ENCODE results near the gene STX16.

Gene STX16

GRCh38 chr20:58678806-58679205, 27.7 kb downstream of the STX16 start:
- DNase-seq, result no peak

GRCh38 chr20:58682656-58683531, 31.8 kb downstream of the STX16 start:
- no peak for DNase-seq

DNA sequence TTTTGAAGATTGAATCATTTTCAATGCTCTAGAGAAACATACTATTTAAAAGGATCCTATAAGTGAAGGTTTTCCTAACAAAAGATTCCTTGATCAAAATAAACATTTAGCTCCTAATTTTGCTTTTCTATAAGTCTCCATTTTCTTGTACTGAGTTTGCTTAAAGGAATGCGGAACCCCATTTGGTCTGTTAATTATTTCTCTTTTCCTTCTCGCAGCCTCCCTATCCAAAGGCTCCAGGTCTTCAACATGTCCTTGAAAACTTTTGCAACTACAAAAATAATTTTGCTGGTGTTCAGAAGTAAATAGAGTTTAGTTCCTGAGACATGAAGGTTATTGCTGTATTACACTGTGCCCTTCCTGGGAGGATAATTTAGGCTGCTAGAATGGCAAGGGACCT, 33.2 kb downstream of the STX16 start:
- DNase-seq, result no peak

GRCh38 chr20:58685988-58686387, 34.9 kb downstream of the STX16 start:
- no peak for DNase-seq

GRCh38 chr20:58688414-58688813, 37.3 kb downstream of the STX16 start:
- no peak for DNase-seq

DNA sequence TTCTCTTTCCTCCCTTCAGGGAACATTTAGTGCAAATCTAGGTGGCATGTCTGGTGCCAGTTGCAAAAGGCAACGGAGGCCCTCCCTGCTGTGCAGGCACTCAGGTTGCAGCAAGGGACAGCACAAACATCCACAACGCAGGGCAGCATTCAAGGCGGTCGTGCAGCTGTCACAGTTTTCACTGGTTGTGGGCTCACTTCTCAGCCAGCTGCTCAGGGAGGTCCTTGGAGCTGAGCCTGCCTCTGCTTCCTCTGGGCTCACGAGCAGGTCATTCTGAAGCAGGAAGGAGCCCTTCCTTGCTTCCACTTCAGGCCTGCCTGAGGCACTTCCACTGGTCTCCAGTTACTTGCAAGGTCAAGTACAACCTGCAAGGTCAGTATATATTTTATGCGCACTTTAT, 37.8 kb downstream of the STX16 start:
- no peak for DNase-seq

DNA sequence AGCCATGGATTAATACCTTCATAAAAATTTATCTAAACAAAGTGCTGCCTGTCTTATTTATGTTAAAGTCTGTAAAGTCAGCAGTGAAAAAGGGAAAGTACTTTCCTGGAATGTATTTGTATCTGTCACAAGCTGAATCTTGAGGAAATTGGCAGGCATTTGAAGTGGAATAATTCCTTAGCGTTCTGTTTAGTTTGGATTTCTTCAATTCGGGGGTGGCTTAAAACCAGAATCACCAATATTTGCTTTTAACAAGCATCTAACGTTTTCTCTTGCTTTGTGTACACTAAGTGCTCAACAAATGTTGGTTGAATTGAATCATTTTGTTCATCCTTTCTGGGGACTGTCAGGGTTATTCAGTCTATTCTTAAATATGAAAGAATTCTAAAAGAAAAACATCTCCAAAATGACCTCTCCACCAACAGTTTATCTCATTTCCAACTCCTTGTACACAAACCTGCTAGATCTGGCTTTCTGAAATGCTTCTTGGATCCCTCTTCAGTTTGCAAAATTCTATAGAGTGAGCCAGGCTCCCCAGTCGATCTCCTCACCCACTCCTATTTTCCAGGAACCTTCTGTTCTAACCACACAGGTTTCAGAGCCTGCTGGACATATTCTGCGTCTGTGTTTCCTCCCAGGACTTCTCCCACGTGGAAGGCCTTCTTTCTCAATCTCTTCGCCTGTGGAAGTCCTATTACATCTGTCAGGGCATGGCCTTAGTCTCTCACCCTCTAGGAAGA, 39.5 kb downstream of the STX16 start:
- DNase-seq, result no peak

GRCh38 chr20:58691773-58692578, 40.9 kb downstream of the STX16 start:
- DNase-seq, result no peak

DNA sequence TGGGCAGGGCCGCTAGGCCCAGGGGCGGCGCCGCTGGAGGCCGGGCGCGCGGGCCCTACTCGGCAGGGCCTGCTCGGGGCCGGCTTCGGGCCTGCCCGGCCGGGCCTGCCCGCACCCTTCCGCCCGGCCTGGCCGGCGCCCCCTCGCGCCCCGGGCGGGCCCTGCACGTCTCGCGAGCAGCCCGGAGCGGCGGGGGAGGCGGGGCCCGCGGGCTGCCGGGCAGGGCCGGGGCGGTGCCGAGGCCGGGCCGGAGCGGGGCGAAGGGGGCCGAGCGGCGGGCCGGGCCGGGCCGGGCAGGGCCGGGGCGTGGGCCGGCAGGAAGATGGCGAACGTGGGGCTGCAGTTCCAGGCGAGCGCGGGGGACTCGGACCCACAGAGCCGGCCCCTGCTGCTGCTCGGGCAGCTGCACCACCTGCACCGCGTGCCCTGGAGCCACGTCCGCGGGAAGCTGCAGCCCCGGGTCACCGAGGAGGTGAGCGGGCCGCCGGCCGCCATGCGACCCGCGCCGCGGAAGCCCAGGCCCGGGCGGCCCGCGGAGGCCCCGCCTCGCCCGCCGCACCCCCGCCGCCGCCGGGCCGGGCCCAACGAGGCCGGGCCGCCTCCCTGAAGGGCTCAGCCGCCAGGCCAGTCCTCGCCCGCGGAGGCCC, 41.6 kb downstream of the STX16 start, which contains the start of gene NPEPL1:
Gene NPEPL1 (plus strand): TSS at position 222 of the 647 bp plus-strand sequence. CDS start 101 bp downstream, at position 323.
- no peak for DNase-seq

GRCh38 chr20:58693226-58694006, 42.3 kb downstream of the STX16 start:
- no peak for DNase-seq

- DNase-seq, result no peak
These were observed 43.4 kb downstream of the STX16 start for GRCh38 chr20:58694241-58695083.

GRCh38 chr20:58695084-58695722, 44.1 kb downstream of the STX16 start:
- no peak for DNase-seq

- DNase-seq, result no peak
These were observed 44.9 kb downstream of the STX16 start for GRCh38 chr20:58695895-58696375.

DNA sequence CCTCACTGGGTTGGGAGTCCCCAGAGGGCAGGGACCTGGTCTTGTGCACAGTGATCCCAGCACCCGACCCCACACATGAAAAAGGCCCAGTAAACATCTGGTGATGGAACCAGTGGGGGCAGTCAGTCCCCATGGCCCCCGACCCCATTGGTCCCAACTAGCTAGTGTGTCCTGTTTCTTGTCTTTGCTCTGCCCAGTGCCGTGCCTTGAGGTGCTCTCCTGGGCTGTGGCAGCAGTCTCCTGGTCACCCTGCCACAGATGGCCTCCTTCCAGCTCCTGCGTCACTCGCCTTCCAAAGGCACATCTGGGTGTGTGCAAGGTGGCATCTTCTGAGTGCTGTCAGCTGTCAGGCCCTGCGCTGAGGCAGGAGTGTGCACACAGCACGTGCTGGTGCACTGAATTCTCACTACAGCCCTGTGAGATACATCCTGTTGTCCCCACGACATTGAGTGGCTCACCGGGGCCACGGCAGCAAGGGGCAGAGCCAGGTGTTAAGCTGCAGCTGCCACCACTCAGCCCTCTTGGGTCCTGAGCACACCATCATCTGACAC, 45.4 kb downstream of the STX16 start:
- no peak for DNase-seq

DNA sequence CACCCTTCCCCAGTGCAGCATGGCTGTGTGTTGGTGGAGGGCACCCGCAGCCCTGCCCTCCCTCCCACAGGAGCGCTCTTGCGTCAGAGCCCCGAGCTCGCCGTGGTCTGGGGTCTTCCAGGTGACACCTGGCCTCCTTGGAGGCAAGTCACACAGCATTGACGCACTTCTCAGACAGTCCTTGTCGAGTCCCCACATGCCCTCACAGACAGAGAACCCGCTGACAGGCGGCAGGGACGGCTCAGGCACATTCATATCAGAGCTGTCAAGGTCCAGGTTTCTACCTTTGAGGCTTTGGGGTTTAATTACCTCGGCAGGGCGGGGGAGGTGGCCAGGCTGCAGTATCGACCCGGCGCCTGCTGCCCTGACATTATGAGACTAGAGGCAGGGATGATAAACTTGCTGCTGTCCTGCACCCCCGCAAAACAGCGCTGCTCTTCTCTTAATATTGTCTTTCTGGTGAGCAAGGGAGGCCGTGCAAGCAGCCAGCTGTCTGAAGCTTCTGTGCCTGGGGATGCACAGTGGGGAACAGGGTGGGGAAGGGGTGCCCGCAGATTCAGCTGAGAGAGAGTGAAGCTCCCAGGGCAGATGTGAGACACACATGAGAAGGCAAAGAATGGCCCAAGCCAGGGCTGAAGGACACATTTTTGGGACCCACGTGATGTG, 46.3 kb downstream of the STX16 start:
- DNase-seq, result no peak

GRCh38 chr20:58697867-58698703, 47.0 kb downstream of the STX16 start:
- no peak for DNase-seq

GRCh38 chr20:58698741-58699622, 47.9 kb downstream of the STX16 start:
- no peak for DNase-seq

Data from NCI-H1048 (cell line).